DOHH2 (cell line): ENCODE measurements around the gene PAPPA.

ENCODE experiments used
- CTCF ChIP-seq: fragments of 200-600 bp; sonication (generic); IDR thresholded peaks from one replicate; pipeline ENCODE4 v1.5.1; 2014; ENCODE audit warnings: antibody characterized with exemption, mild to moderate bottlenecking, low read depth, low read length; ENCODE audit not compliant: poor library complexity, severe bottlenecking
- EZH2phosphoT487 ChIP-seq: fragments of 200-600 bp; sonication (generic); IDR thresholded peaks from 2 replicates; pipeline ENCODE4 v1.6.1; 2017; ENCODE audit warnings: borderline replicate concordance, mild to moderate bottlenecking, antibody characterized with exemption, low read length, moderate library complexity, mixed read lengths

GRCh38 chr9:116409129-116409528 lies 255.5 kb downstream of the PAPPA start:
- TF ChIP-seq CTCF, result no peak
- no peak for TF ChIP-seq EZH2phosphoT487
